Fibroblast of lung (primary cell): ENCODE data around the gene MCF2L.

ENCODE experiments used
- CTCF ChIP-seq, 2 donors: IDR thresholded peaks in 1 of 2; conservative IDR thresholded peaks in 1 of 2; 1 replicate in 1 of 2; 2 replicates in 1 of 2; pipeline ENCODE4 v1.5.1; 2011 to 2012; ENCODE audit warnings: low read length in 2 of 2, control low read depth in 1 of 2, inconsistent platforms in 1 of 2, low read depth in 1 of 2, mild to moderate bottlenecking in 1 of 2
- EZH2 ChIP-seq: IDR thresholded peaks from 2 replicates; pipeline ENCODE4 v1.5.1; 2012; ENCODE audit warnings: low read length, control low read depth, mild to moderate bottlenecking; ENCODE audit errors: missing control alignments

- no peak for TF ChIP-seq CTCF (conservative IDR thresholded peaks at IDR 0.05 in 1 of 2, IDR thresholded peaks at IDR 0.05 in 1 of 2; ENCODE audit: low read depth in 1 of 2, low read length in 2 of 2)
- TF ChIP-seq EZH2, result no peak
Observed at GRCh38 chr13:113097651-113098050, 128.6 kb downstream of the MCF2L start.
